ENCODE data around the gene PAGR1.

DNA sequence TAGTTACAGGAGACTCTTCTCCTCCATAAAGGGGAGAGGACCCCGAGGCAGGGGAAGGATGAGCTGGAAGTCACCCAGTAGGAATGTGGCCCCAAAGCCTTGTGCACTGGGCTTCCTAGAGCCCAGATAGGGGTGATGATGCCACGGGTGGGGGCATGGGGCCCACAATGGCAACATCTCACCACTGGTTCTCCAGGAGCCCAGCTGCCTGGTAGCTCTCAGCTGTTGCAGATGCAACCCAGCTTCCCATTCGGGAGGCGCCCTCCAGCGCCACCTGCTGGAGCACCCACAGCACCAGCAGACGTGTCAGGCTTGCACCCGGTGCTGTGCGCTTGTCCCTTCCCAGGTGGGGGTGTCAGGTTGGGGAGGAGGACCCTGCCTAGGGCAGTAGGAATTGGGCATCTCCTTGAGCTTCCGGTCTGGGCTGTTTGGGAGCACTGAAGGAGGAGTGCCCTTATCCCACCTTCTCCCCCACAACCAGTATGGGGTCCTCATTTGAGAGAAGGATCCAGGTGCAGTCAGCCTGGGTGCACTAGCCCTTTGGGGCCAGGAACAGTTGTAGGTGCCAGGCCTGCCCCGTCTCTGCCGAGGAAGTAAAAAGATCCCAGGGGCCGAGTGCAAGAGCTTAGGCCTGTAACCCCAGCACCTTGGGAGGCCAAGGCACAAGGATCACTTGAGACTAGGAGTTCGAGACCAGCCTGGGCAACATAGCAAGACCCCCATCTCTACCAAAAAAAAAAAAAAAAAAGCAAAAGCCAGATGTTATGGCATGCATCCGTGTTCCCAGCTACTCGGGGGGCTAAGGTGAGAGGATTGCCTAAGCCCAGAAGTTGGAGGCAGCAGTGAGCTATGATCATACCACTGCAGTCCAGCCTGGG lies 32.7 kb downstream of the PAGR1 start:
- TF ChIP-seq, protein P1, sequence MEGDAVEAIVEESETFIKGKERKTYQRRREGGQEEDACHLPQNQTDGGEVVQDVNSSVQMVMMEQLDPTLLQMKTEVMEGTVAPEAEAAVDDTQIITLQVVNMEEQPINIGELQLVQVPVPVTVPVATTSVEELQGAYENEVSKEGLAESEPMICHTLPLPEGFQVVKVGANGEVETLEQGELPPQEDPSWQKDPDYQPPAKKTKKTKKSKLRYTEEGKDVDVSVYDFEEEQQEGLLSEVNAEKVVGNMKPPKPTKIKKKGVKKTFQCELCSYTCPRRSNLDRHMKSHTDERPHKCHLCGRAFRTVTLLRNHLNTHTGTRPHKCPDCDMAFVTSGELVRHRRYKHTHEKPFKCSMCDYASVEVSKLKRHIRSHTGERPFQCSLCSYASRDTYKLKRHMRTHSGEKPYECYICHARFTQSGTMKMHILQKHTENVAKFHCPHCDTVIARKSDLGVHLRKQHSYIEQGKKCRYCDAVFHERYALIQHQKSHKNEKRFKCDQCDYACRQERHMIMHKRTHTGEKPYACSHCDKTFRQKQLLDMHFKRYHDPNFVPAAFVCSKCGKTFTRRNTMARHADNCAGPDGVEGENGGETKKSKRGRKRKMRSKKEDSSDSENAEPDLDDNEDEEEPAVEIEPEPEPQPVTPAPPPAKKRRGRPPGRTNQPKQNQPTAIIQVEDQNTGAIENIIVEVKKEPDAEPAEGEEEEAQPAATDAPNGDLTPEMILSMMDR (IDR thresholded peaks at IDR 0.05) = peak; percentile 96
- no peak for TF ChIP-seq ZFX (IDR thresholded peaks at IDR 0.05; ENCODE audit: borderline replicate concordance)

All from 22Rv1 (cell line).